OCI-LY3 (cell line): ENCODE results near the gene COQ2.

ENCODE experiments used
- H2AFZ ChIP-seq: fragments of 200-600, 300-600 bp; shearing (Covaris generic); 2 replicates; pipeline ENCODE4 v1.6.0; 2014; ENCODE audit warnings: antibody characterized with exemption, low read depth, low read length
- H3K27ac ChIP-seq: fragments of 200-600, 300-600 bp; sonication (generic); 2 replicates; pipeline ENCODE4 v1.5.1; 2014; ENCODE audit warnings: mild to moderate bottlenecking, low read length, moderate library complexity, mixed read lengths
- H3K27me3 ChIP-seq: fragments of 200-600, 300-600 bp; sonication (generic); 2 replicates; pipeline ENCODE4 v1.6.1; 2014; ENCODE audit warnings: low read depth, low read length, mixed read lengths
- H3K36me3 ChIP-seq: fragments of 200-600, 300-600 bp; sonication (generic); replicated peaks from 2 replicates; pipeline ENCODE3; 2014; ENCODE audit warnings: low read depth, low read length, mixed read lengths
- H3K4me1 ChIP-seq: fragments of 300-600, 200-600 bp; sonication (generic); 2 replicates; pipeline ENCODE4 v1.6.1; 2014; ENCODE audit warnings: low read length, mixed read lengths
- H3K4me2 ChIP-seq: fragments of 200-600, 300-600 bp; sonication (generic); 2 replicates; pipeline ENCODE4 v1.6.1; 2014; ENCODE audit warnings: low read length, mixed read lengths
- H3K4me3 ChIP-seq: fragments of 300-600, 200-600 bp; sonication (generic); 2 replicates; pipeline ENCODE4 v1.5.1; 2014; ENCODE audit warnings: antibody characterized with exemption, mild to moderate bottlenecking, low read length, moderate library complexity
- H3K79me2 ChIP-seq: fragments of 300-600, 200-600 bp; shearing (Covaris generic); 2 replicates; pipeline ENCODE4 v1.6.1; 2014; ENCODE audit warnings: mild to moderate bottlenecking, low read length, mixed read lengths
- H3K9ac ChIP-seq: fragments of 300-600, 200-600 bp; shearing (Covaris generic); 2 replicates; pipeline ENCODE4 v1.6.0; 2014; ENCODE audit warnings: mild to moderate bottlenecking, low read length, moderate library complexity
- H3K9me3 ChIP-seq: fragments of 200-600, 300-600 bp; shearing (Covaris generic); 2 replicates; pipeline ENCODE4 v1.6.1; 2014; ENCODE audit warnings: low read length, mixed read lengths; ENCODE audit not compliant: insufficient read depth
- H4K20me1 ChIP-seq: fragments of 200-600, 300-600 bp; sonication (generic); 2 replicates; pipeline ENCODE4 v1.6.1; 2016; ENCODE audit warnings: low read length, mixed read lengths; ENCODE audit not compliant: insufficient read depth
- EZH2phosphoT487 ChIP-seq: fragments of 200-600 bp; shearing (Covaris generic); IDR thresholded peaks from 2 replicates; pipeline ENCODE4 v1.6.1; 2018; ENCODE audit warnings: antibody characterized with exemption, mixed run types, low read depth
- TF ChIP-seq, protein P1 (sequence below): fragments of 200-600, 300-600 bp; sonication (generic); IDR thresholded peaks from 2 replicates; pipeline ENCODE4 v1.5.1; 2014; ENCODE audit warnings: antibody characterized with exemption, low read length, low read depth

Gene COQ2

DNA sequence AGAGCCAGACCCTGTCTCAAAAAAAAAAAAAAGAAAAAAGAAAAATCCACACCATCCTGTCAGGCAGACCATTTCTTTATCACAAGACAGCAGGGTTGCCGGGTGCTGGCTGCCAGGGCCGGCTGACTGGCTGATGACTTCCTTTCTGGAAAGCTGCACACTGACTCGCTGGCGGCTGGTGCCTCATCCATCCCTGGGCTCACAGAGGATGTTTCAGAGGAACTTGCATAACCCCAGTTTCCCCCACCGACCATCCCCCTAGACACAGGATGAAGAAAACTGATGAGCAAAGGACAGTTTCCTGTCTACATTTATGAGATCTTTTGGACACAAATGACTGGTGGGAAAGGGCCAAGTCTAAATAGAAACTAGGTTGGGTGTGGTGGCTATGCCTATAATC lies 36.0 kb upstream of the COQ2 start:
- no peaks in the 10 kb centered on the region for H3K9me3 ChIP-seq
- H3K4me1 ChIP-seq, result no peaks in the 10 kb centered on the region
- H3K27ac ChIP-seq, result no peak overlapping the region
- no peak for TF ChIP-seq EZH2phosphoT487
- TF ChIP-seq, protein P1, sequence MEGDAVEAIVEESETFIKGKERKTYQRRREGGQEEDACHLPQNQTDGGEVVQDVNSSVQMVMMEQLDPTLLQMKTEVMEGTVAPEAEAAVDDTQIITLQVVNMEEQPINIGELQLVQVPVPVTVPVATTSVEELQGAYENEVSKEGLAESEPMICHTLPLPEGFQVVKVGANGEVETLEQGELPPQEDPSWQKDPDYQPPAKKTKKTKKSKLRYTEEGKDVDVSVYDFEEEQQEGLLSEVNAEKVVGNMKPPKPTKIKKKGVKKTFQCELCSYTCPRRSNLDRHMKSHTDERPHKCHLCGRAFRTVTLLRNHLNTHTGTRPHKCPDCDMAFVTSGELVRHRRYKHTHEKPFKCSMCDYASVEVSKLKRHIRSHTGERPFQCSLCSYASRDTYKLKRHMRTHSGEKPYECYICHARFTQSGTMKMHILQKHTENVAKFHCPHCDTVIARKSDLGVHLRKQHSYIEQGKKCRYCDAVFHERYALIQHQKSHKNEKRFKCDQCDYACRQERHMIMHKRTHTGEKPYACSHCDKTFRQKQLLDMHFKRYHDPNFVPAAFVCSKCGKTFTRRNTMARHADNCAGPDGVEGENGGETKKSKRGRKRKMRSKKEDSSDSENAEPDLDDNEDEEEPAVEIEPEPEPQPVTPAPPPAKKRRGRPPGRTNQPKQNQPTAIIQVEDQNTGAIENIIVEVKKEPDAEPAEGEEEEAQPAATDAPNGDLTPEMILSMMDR, result no peak
- H3K36me3 ChIP-seq, result no peaks in the 10 kb centered on the region
- no peak overlapping the region for H2AFZ ChIP-seq
- peaks cover 10% of the 10 kb centered on the region; the same call in 1 of the 2 replicates for H3K27me3 ChIP-seq
- no peak overlapping the region for H3K4me3 ChIP-seq
- no peaks in the 10 kb centered on the region for H4K20me1 ChIP-seq
- H3K9ac ChIP-seq, result no peak overlapping the region
- H3K79me2 ChIP-seq, result no peaks in the 10 kb centered on the region
- H3K4me2 ChIP-seq, result no peak overlapping the region

DNA sequence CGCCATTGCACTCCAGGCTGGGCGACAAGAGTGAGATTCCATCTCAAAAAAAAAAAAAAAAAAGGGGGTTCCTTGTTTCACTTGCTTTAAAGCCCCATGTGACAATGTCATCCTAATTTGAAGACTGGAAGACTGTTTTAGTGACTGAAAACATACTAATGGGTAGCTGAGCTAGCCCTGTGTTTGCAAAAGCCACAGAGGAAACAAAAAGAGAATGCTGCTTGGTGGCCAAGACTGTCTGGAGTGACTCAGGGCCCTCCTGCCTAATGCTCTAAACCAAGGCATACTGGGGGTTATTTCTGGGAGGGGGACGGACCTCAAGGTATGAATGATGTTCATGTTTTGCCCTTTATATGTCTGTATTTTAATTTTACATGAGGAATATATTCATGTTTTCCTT lies 34.1 kb upstream of the COQ2 start:
- no peak for TF ChIP-seq EZH2phosphoT487
- TF ChIP-seq, protein P1, result no peak
- Histone ChIP-seq H3K4me1 (no peaks in the 10 kb centered on the region), H4K20me1 (no peaks in the 10 kb centered on the region), H3K9ac (no peak overlapping the region), H3K79me2 (no peaks in the 10 kb centered on the region), H3K36me3 (no peaks in the 10 kb centered on the region), H3K4me3 (no peak overlapping the region), H3K4me2 (no peak overlapping the region), H2AFZ (no peak overlapping the region), H3K27me3 (peaks cover 9% of the 10 kb centered on the region; the same call in 1 of the 2 replicates), H3K27ac (no peak overlapping the region), H3K9me3 (no peaks in the 10 kb centered on the region)

DNA sequence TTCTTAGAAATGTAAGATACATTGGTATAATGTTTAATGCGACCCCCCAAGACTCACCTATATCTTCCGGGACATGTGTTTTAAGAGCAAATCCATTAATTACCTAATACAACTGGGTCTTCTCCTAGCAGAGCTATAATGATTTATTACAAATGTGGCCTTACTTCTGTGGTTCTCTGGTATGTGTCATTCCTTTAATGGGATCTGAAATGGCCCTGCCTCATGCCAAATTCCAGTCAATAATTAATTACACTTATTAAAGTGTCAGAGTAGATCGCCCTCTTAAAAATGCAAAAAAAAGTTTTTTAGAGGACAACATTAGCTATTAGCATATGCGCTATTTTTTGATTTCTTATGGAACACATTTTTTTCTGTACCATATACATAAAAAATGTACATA lies 33.1 kb upstream of the COQ2 start:
- no peak overlapping the region for H3K4me3 ChIP-seq
- no peaks in the 10 kb centered on the region for H3K36me3 ChIP-seq
- no peaks in the 10 kb centered on the region for H3K9me3 ChIP-seq
- no peak overlapping the region for H2AFZ ChIP-seq
- no peaks in the 10 kb centered on the region for H3K79me2 ChIP-seq
- H3K9ac ChIP-seq, result no peak overlapping the region
- TF ChIP-seq, protein P1, result no peak
- no peak for TF ChIP-seq EZH2phosphoT487
- H3K4me1 ChIP-seq, result no peaks in the 10 kb centered on the region
- H4K20me1 ChIP-seq, result no peaks in the 10 kb centered on the region
- H3K27ac ChIP-seq, result no peak overlapping the region
- H3K27me3 ChIP-seq, result 0 out of 2 replicates have a peak, but pooled peaks cover 7% of the 10 kb centered on the region
- H3K4me2 ChIP-seq, result no peak overlapping the region

DNA sequence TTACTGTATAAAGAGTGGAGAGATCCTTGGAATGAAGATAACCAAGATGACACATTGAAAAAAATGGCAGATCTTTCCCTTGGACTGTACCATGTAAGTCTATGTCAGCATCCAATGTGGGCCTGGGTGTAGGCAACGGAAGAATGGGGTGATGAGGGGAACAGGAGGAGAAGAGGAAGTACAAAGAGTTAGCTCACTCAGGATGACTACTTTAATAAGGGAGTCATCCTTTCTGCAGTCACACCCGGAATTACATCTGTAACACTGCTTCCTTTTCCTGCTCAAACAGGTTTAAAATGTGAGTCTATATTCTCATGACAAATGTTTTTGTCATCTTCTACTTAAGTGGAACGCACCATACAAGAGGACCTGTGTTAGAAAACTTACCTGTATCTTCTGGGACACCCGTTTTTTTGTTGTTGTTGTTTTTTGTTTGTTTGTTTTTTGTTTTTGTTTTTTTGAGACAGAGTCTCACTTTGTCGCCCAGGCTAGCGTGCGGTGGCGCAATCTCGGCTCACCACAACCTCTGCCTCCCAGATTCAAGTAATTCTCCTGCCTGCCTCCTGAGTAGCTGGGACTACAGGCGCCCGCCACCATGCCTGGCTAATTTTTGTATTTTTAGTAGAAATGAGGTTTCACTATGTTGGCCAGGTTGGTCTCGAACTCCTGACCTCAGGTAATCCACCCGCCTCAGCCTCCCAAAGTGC lies 32.0 kb upstream of the COQ2 start:
- H3K4me2 ChIP-seq, result no peak overlapping the region
- no peak for TF ChIP-seq EZH2phosphoT487
- TF ChIP-seq, protein P1, result no peak
- no peak overlapping the region for H3K4me3 ChIP-seq
- no peak overlapping the region for H2AFZ ChIP-seq
- H3K27ac ChIP-seq, result no peak overlapping the region
- H4K20me1 ChIP-seq, result no peaks in the 10 kb centered on the region
- H3K9ac ChIP-seq, result no peak overlapping the region
- no peaks in the 10 kb centered on the region for H3K36me3 ChIP-seq
- H3K9me3 ChIP-seq, result no peaks in the 10 kb centered on the region
- H3K4me1 ChIP-seq, result no peaks in the 10 kb centered on the region
- H3K27me3 ChIP-seq, result 0 out of 2 replicates have a peak, but pooled peaks cover 7% of the 10 kb centered on the region
- no peaks in the 10 kb centered on the region for H3K79me2 ChIP-seq
